Measurements from ENCODE around the gene DEFB124. TPM values are rescaled to one million over a fixed set of nuclear protein-coding genes. Genes with fewer than 3 reads are reported as not detected.

DEFB124 gene
- total RNA-seq, 1 donor: not detected

- DNase-seq (ENCODE audit: low read depth): no peak
- TF ChIP-seq CTCF (IDR thresholded peaks at IDR 0.05; ENCODE audit: insufficient read depth, low read depth, low read length): no peak
- no peak overlapping the region for H3K4me3 ChIP-seq (ENCODE audit: low read depth, low read length)
Observed at GRCh38 chr20:31500527-31500926, 25.6 kb upstream of the DEFB124 start.

GRCh38 chr20:31497838-31498540 lies 23.1 kb upstream of the DEFB124 start:
- no peak for TF ChIP-seq CTCF (IDR thresholded peaks at IDR 0.05; ENCODE audit: insufficient read depth, low read depth, low read length)
- no peak overlapping the region for H3K4me3 ChIP-seq (ENCODE audit: low read depth, low read length)
- peak; percentile 20 for DNase-seq (ENCODE audit: low read depth)

GRCh38 chr20:31496761-31497295 lies 21.9 kb upstream of the DEFB124 start:
- H3K4me3 ChIP-seq (ENCODE audit: low read depth, low read length): no peak overlapping the region
- DNase-seq (ENCODE audit: low read depth): no peak
- TF ChIP-seq CTCF (IDR thresholded peaks at IDR 0.05; ENCODE audit: insufficient read depth, low read depth, low read length): no peak

- H3K4me3 ChIP-seq (ENCODE audit: low read depth, low read length): no peak overlapping the region
- DNase-seq (ENCODE audit: low read depth): peak; percentile 58
- peak; percentile 64 for TF ChIP-seq CTCF (IDR thresholded peaks at IDR 0.05; ENCODE audit: insufficient read depth, low read depth, low read length)
Observed at GRCh38 chr20:31494131-31494530, 19.2 kb upstream of the DEFB124 start.

GRCh38 chr20:31490752-31491151 lies 15.8 kb upstream of the DEFB124 start:
- no peak for DNase-seq (ENCODE audit: low read depth)
- H3K4me3 ChIP-seq (ENCODE audit: low read depth, low read length): no peak overlapping the region
- no peak for TF ChIP-seq CTCF (IDR thresholded peaks at IDR 0.05; ENCODE audit: insufficient read depth, low read depth, low read length)

- TF ChIP-seq CTCF (IDR thresholded peaks at IDR 0.05; ENCODE audit: insufficient read depth, low read depth, low read length): no peak
- no peak for DNase-seq (ENCODE audit: low read depth)
- H3K4me3 ChIP-seq (ENCODE audit: low read depth, low read length): no peak overlapping the region
Observed at GRCh38 chr20:31489152-31489551, 14.2 kb upstream of the DEFB124 start.

- TF ChIP-seq CTCF (IDR thresholded peaks at IDR 0.05; ENCODE audit: insufficient read depth, low read depth, low read length): no peak
- DNase-seq (ENCODE audit: low read depth): no peak
- H3K4me3 ChIP-seq (ENCODE audit: low read depth, low read length): no peak overlapping the region
Observed at GRCh38 chr20:31488115-31488514, 13.2 kb upstream of the DEFB124 start.

All from fibroblast of villous mesenchyme (primary cell).